K562 (cell line): Measurements from ENCODE around the gene RPS8. TPM values are rescaled to one million over a fixed set of nuclear protein-coding genes. Genes with fewer than 3 reads are reported as not detected.
A peak's percentile ranks its signal among the peaks of the same experiment; 100 is the strongest.

Source experiments
- CGGBP1 ChIP-seq: fragments of 250-450 bp; sonication (Bioruptor Pico); IDR thresholded peaks from 2 replicates; pipeline ENCODE4 v1.9.0; 2021; ENCODE audit warnings: mild to moderate bottlenecking
- E2F6 ChIP-seq, 2 experiments: IDR thresholded peaks; 2 replicates each; pipeline ENCODE4 v1.6.1; 2011; ENCODE audit warnings: borderline replicate concordance in 1 of 2, control low read depth in 1 of 2, low read depth in 1 of 2, low read length in 1 of 2, mild to moderate bottlenecking in 1 of 2, mixed read lengths in 1 of 2, moderate library complexity in 1 of 2; ENCODE audit not compliant: insufficient read depth in 1 of 2, insufficient read length in 1 of 2, poor library complexity in 1 of 2, severe bottlenecking in 1 of 2; ENCODE audit errors: extremely low read depth in 1 of 2
- FOXP1 ChIP-seq: sonication (generic); formaldehyde crosslinking; IDR thresholded peaks from 2 replicates; pipeline ENCODE4 v1.8.0; 2022; ENCODE audit warnings: mild to moderate bottlenecking, missing genetic modification reagents
- ILF3 ChIP-seq: fragments of 450-650 bp; IDR thresholded peaks from 2 replicates; pipeline ENCODE4 v1.6.1; 2018; ENCODE audit warnings: antibody characterized with exemption, mild to moderate bottlenecking, moderate library complexity, borderline replicate concordance
- RERE ChIP-seq: sonication (generic); formaldehyde crosslinking; IDR thresholded peaks from 2 replicates; pipeline ENCODE4 v1.8.0; 2023; ENCODE audit warnings: missing genetic modification reagents, mild to moderate bottlenecking, borderline replicate concordance
- RFX5 ChIP-seq: IDR thresholded peaks from 2 replicates; pipeline ENCODE4 v1.6.1; 2011; ENCODE audit warnings: low read depth, mild to moderate bottlenecking, improper control_type of control experiment, low read length
- SFPQ ChIP-seq: fragments of 200-400 bp; formaldehyde crosslinking; IDR thresholded peaks from 2 replicates; pipeline ENCODE4 v1.6.1; 2017; ENCODE audit warnings: mild to moderate bottlenecking, low read depth, low read length, moderate library complexity
- SMAD3 ChIP-seq: fragments of 450-650 bp; formaldehyde crosslinking; conservative IDR thresholded peaks from 2 replicates; pipeline ENCODE4 v1.4.0; 2020; ENCODE audit warnings: mild to moderate bottlenecking
- USF1 ChIP-seq: sonication (generic); formaldehyde crosslinking; IDR thresholded peaks from 2 replicates; pipeline ENCODE4 v1.9.0; 2022; ENCODE audit warnings: mild to moderate bottlenecking, missing genetic modification reagents
- ZNF41 ChIP-seq: fragments of 250-450 bp; sonication (Bioruptor Pico); conservative IDR thresholded peaks from 2 replicates; pipeline ENCODE4 v1.4.0; 2020; ENCODE audit warnings: mild to moderate bottlenecking
- polyA plus RNA-seq, 8 experiments: library from polyadenylated mRNA; depleted of rRNA in 4 of 8; stranded (reverse) in 5 of 8; unstranded in 3 of 8; fragments of >200 nt; fragmentation: Nextera tagmentation in 2 of 8; fragmentation: Illumina TruSeq in 1 of 8; extraction: Ambion mirVana in 2 of 8; extraction: Trizol in 1 of 8; gene quantifications; 2 replicates each; pipeline versions ENCODE4 v1.2.1 to v1.2.3, GENCODE V29; 2011 to 2014; ENCODE audit warnings: inconsistent platforms in 1 of 8, missing spikeins in 1 of 8
- total RNA-seq, 7 experiments: library from RNA; depleted of rRNA in 6 of 7; stranded (reverse); fragments of >200 nt in 6 of 7; fragmentation: Illumina TruSeq in 2 of 7; extraction: Trizol in 2 of 7; gene quantifications; 2 replicates each; pipeline versions ENCODE4 v1.2.1 to v1.2.3, GENCODE V29; 2011 to 2021; ENCODE audit warnings: low replicate concordance in 1 of 7

RPS8 gene
- total and polyA plus RNA-seq, 9 of the 15 experiments (the other 6 are each of a cell fraction or from before 2014, with no cell fraction given) = 2,431 to 4,168 (median 3,109) TPM

- TF ChIP-seq RFX5 (peak; percentile 64; the same call in 1 of the 2 replicates), RERE (CRISPR knock-in tag) (no peak), E2F6 (IDR thresholded peaks at IDR 0.05; ENCODE audit: borderline replicate concordance in 1 of 2, extremely low read depth in 1 of 2, insufficient read depth in 1 of 2, insufficient read length in 1 of 2, low read depth in 1 of 2, low read length in 1 of 2, poor library complexity in 1 of 2, severe bottlenecking in 1 of 2) (peak in 1 of 2 experiments; percentile 11), ZNF41 (CRISPR knock-in tag) (peak; percentile 72), CGGBP1 (CRISPR knock-in tag) (peak; percentile 99), ILF3 (peak; percentile 99), USF1 (CRISPR knock-in tag) (no peak), SFPQ (no peak), FOXP1 (CRISPR knock-in tag) (peak; percentile 82), SMAD3 (CRISPR knock-in tag) (peak; percentile 80)
Observed at GRCh38 chr1:44819608-44820327, 44.4 kb downstream of the RPS8 start (continued).
